GM12891 (cell line): ENCODE data around the gene MED20.
"Not testable (repeated sequence)": the region's sequence is repeated elsewhere in the genome, so short reads cannot be mapped to it uniquely, and the experiment has no call there.

Experiments used
- DNase-seq: peaks from one replicate; pipeline ENCODE4 v3.0.0; 2011; ENCODE audit warnings: low spot score; ENCODE audit not compliant: insufficient read length
- FAIRE-seq: peaks from 2 replicates; lab custom pipeline; 2011; peaks lifted over from hg19 to GRCh38; lab: Jason Lieb, UNC
- PAX5 ChIP-seq: IDR thresholded peaks from 2 replicates; pipeline ENCODE4 v1.6.1; 2011; ENCODE audit warnings: low read length, moderate library complexity, mild to moderate bottlenecking; ENCODE audit not compliant: insufficient read depth, severe bottlenecking
- POLR2A ChIP-seq: IDR thresholded peaks from 2 replicates; pipeline ENCODE4 v1.6.1; 2011; ENCODE audit warnings: low read depth, low read length, control low read depth
- POLR2AphosphoS5 ChIP-seq: IDR thresholded peaks from 2 replicates; pipeline ENCODE4 v1.6.1; 2011; ENCODE audit warnings: low read depth, low read length, control low read depth
- POU2F2 ChIP-seq: IDR thresholded peaks from 2 replicates; pipeline ENCODE4 v1.6.1; 2011; ENCODE audit warnings: low read depth, mild to moderate bottlenecking, control low read depth, low read length, moderate library complexity
- SPI1 ChIP-seq: IDR thresholded peaks from 2 replicates; pipeline ENCODE4 v1.6.1; 2011; ENCODE audit warnings: low read depth, low read length, control low read depth
- TAF1 ChIP-seq: IDR thresholded peaks from 2 replicates; pipeline ENCODE4 v1.6.1; 2011; ENCODE audit warnings: low read depth, low read length, control low read depth

MED20 gene

DNA sequence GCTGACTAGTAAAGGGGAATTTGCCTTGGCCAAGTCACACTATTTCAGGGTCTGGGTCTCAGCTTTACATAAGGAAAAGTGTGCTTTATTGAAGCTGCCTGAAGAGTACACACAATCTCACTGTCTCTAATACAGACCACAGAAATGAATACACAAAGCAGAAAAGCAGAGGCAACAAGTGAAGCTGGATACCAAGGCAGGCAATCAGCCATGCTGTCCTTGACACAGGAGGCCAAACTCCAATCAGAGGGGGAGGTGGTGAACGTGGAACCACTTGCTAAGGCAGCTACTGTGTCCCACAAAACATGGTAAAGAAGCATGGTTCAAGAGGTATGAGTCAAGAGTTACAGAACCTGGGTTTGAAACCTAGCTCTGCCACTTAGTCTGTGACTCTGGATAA lies 42.4 kb upstream of the MED20 start:
- no peak for FAIRE-seq
- DNase-seq, result no peak
- TF ChIP-seq TAF1 (no peak), POLR2A (no peak), PAX5 (no peak), POLR2AphosphoS5 (no peak)

- FAIRE-seq (no peak), DNase-seq (no peak)
- TF ChIP-seq POU2F2 (no peak), TAF1 (no peak), POLR2AphosphoS5 (no peak), SPI1 (no peak), POLR2A (no peak), PAX5 (no peak)
Observed at GRCh38 chr6:41960028-41960427, 39.1 kb upstream of the MED20 start.

- TF ChIP-seq POLR2A (no peak), SPI1 (no peak), POU2F2 (no peak)
- DNase-seq (no peak), FAIRE-seq (no peak)
Observed at GRCh38 chr6:41958022-41958856, 37.3 kb upstream of the MED20 start.

DNA sequence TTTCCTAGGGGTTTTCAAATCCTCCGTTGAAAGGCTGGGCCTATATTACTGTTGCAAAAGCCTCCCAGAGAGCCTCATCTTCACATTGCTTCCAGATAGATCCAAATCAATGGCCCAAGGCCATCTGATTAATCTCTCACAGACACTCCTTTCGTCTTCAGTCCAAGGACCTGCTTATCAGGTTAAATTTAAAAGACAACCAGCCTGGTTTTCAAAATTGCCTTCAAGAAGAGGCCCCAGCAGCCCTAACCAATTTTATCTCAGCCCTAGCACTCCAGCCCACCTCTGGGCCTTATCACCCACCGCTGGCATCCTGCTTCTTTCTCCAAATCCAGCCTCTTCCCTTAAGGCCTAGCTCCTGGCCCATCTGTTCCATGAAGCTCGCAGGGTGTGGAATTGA lies 36.2 kb upstream of the MED20 start:
- FAIRE-seq, result no peak
- TF ChIP-seq TAF1, result no peak
- TF ChIP-seq POLR2AphosphoS5, result no peak
- no peak for TF ChIP-seq PAX5
- no peak for TF ChIP-seq POLR2A
- no peak for TF ChIP-seq POU2F2
- TF ChIP-seq SPI1, result no peak

DNA sequence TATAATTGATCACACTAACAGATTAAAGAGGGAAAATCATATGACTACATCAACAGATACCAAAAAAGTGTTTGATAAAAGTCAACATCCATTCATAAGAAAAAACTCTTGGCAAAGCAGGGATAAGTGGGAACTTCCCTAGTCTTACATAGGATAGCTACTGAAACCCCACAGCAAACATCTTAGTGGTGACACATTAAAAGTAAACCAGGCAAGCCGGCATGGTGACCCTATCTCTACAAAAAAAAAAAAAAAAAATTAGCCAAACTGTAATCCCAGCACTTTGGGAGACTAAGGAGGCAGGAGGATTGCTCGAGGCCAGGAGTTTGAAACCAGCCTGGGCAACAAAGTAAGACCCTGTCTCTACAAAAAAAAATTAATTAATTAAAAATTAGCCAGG lies 34.5 kb upstream of the MED20 start:
- no peak for DNase-seq
- no peak for TF ChIP-seq POLR2AphosphoS5
- no peak for FAIRE-seq

More for the DNA sequence above, 36.2 kb upstream of the MED20 start:
- no peak for DNase-seq

DNA sequence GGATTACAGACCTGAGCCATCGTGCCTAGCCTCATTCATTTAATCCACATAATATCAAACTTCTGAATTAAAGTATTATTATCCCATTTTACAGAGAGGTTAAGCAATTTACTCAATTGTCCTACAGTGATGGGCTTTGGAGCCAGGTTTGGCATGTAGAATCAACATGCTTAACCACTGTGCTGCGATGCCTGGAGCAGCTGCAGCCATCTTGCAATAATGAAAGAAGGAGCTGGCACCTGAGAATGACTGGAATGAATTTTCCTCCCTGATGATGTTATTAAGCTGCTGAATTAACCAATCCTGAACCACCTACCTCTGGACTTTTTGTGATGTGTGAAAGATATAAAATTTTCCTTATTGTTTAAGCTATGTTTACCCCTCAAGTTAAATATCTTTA lies 33.7 kb upstream of the MED20 start:
- no peak for TF ChIP-seq SPI1
- no peak for TF ChIP-seq PAX5
- no peak for TF ChIP-seq POU2F2
- TF ChIP-seq POLR2AphosphoS5, result no peak
- no peak for TF ChIP-seq TAF1
- no peak for TF ChIP-seq POLR2A
- no peak for DNase-seq
- no peak for FAIRE-seq

DNA sequence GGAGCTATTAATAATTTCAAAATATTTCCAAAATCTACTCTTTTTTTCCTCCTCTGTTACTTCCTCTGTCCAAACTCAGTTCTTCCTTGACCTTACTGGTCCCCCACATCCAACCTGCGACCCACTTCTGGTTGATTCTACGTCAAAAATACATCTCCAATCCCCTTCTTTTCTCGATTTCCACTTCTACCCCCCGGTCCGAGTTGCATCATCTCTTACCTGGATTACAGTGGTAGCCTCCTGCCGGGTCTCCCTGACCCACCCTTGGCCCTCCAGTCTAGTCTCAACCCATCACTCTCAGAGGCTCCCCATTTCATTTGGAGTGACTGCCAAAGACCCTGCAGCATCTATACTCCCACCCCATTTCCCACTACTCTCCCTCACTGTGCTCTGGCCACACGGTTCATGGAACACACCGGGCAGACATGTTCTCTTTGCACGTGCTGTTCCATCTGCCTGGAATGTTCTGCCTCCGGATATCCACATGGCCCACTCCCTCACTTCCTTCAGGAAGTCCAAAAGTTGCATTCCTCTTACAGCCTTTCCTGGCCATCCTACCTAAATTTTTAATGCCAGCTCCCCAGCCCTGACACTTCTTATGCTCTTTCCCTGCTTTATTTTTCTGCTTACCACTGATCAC lies 26.8 kb upstream of the MED20 start:
- no peak for DNase-seq
- TF ChIP-seq POLR2A (no peak), SPI1 (no peak), TAF1 (no peak), PAX5 (no peak), POLR2AphosphoS5 (no peak), POU2F2 (no peak)
- FAIRE-seq, result no peak

- no peak for FAIRE-seq
- no peak for TF ChIP-seq TAF1
- no peak for TF ChIP-seq PAX5
- TF ChIP-seq POLR2A, result no peak
- no peak for TF ChIP-seq POU2F2
- no peak for TF ChIP-seq POLR2AphosphoS5
- TF ChIP-seq SPI1, result no peak
- no peak for DNase-seq
Observed at GRCh38 chr6:41943456-41943855, 22.5 kb upstream of the MED20 start.

- not testable (repeated sequence) for FAIRE-seq, DNase-seq
Observed at GRCh38 chr6:41942882-41943281, 21.9 kb upstream of the MED20 start.

- TF ChIP-seq POU2F2 (no peak; the same call in 1 of the 2 replicates), SPI1 (no peak), POLR2AphosphoS5 (no peak), TAF1 (no peak; the same call in 1 of the 2 replicates), PAX5 (no peak), POLR2A (no peak)
- DNase-seq (no peak), FAIRE-seq (no peak)
Observed at GRCh38 chr6:41942067-41942851, 21.3 kb upstream of the MED20 start.
